ENCODE measurements around the gene ELL3.
"Not testable (repeated sequence)": the region's sequence is repeated elsewhere in the genome, so short reads cannot be mapped to it uniquely, and the experiment has no call there.

Gene ELL3

GRCh38 chr15:43808960-43809678, 32.4 kb upstream of the ELL3 start:
- Histone ChIP-seq H3K4me2 (ENCODE audit: insufficient read depth, low read length) (no peak overlapping the region), H3K36me3 (ENCODE audit: insufficient read depth, low read length) (peaks cover 92% of the 10 kb centered on the region), H3K9ac (ENCODE audit: low read depth, low read length) (no peak overlapping the region), H4K20me1 (ENCODE audit: insufficient read depth, low read length) (no peaks in the 10 kb centered on the region), H3K9me3 (ENCODE audit: insufficient read depth, low read length, severe bottlenecking) (no peaks in the 10 kb centered on the region), H3K4me1 (ENCODE audit: insufficient read depth, low read length) (no peaks in the 10 kb centered on the region), H3K4me3 (ENCODE audit: low read depth in 1 of 2, low read length in 2 of 2) (no peak overlapping the region), H2AFZ (ENCODE audit: low read depth, low read length) (no peak overlapping the region), H3K27me3 (ENCODE audit: insufficient read depth, low read length, poor library complexity) (no peaks in the 10 kb centered on the region), H3K79me2 (ENCODE audit: insufficient read depth, low read length) (no peaks in the 10 kb centered on the region), H3K27ac (ENCODE audit: low read length) (no peak overlapping the region)
- ATAC-seq (ENCODE audit: insufficient read depth, low read depth) (no peak), DNase-seq (no peak)
- TF ChIP-seq EZH2 (IDR thresholded peaks at IDR 0.05; ENCODE audit: borderline replicate concordance, low read depth, low read length, severe bottlenecking) = no peak
- no peak for TF ChIP-seq CTCF (IDR thresholded peaks at IDR 0.05; ENCODE audit: borderline replicate concordance, extremely low read depth, low read length, poor library complexity, severe bottlenecking)

GRCh38 chr15:43808435-43808950, 31.7 kb upstream of the ELL3 start:
- no peak for TF ChIP-seq CTCF (IDR thresholded peaks at IDR 0.05; ENCODE audit: borderline replicate concordance, extremely low read depth, low read length, poor library complexity, severe bottlenecking)
- no peak for TF ChIP-seq EZH2 (IDR thresholded peaks at IDR 0.05; ENCODE audit: borderline replicate concordance, low read depth, low read length, severe bottlenecking)
- Histone ChIP-seq H3K9me3 (ENCODE audit: insufficient read depth, low read length, severe bottlenecking) (no peaks in the 10 kb centered on the region), H3K36me3 (ENCODE audit: insufficient read depth, low read length) (peaks cover 87% of the 10 kb centered on the region), H3K9ac (ENCODE audit: low read depth, low read length) (no peak overlapping the region), H2AFZ (ENCODE audit: low read depth, low read length) (no peak overlapping the region), H3K4me3 (ENCODE audit: low read depth in 1 of 2, low read length in 2 of 2) (no peak overlapping the region), H3K27ac (ENCODE audit: low read length) (no peak overlapping the region), H4K20me1 (ENCODE audit: insufficient read depth, low read length) (no peaks in the 10 kb centered on the region), H3K4me1 (ENCODE audit: insufficient read depth, low read length) (no peaks in the 10 kb centered on the region), H3K27me3 (ENCODE audit: insufficient read depth, low read length, poor library complexity) (no peaks in the 10 kb centered on the region), H3K4me2 (ENCODE audit: insufficient read depth, low read length) (no peak overlapping the region), H3K79me2 (ENCODE audit: insufficient read depth, low read length) (no peaks in the 10 kb centered on the region)
- DNase-seq (no peak), ATAC-seq (ENCODE audit: insufficient read depth, low read depth) (no peak)

GRCh38 chr15:43802676-43803075, 25.9 kb upstream of the ELL3 start:
- H4K20me1 ChIP-seq (ENCODE audit: insufficient read depth, low read length); H3K9ac ChIP-seq (ENCODE audit: low read depth, low read length); H3K4me3 ChIP-seq (ENCODE audit: low read depth in 1 of 2, low read length in 2 of 2); H3K4me2 ChIP-seq (ENCODE audit: insufficient read depth, low read length); H3K9me3 ChIP-seq (ENCODE audit: insufficient read depth, low read length, severe bottlenecking); ATAC-seq (ENCODE audit: insufficient read depth, low read depth); H3K27ac ChIP-seq (ENCODE audit: low read length); DNase-seq; H2AFZ ChIP-seq (ENCODE audit: low read depth, low read length); H3K27me3 ChIP-seq (ENCODE audit: insufficient read depth, low read length, poor library complexity): not testable (repeated sequence)
- Histone ChIP-seq H3K4me1 (ENCODE audit: insufficient read depth, low read length) (peaks cover 20% of the 10 kb centered on the region), H3K79me2 (ENCODE audit: insufficient read depth, low read length) (peaks cover 21% of the 10 kb centered on the region), H3K36me3 (ENCODE audit: insufficient read depth, low read length) (peaks cover 71% of the 10 kb centered on the region)

GRCh38 chr15:43800286-43801141, 23.7 kb upstream of the ELL3 start, which contains the start of gene HYPK:
TSS of gene HYPK (plus strand) at chr15:43800599. CDS start at chr15:43800623, 24 bp downstream.
- H3K9me3 ChIP-seq (ENCODE audit: insufficient read depth, low read length, severe bottlenecking) = no peaks in the 10 kb centered on the region
- H3K27ac ChIP-seq (ENCODE audit: low read length) = peak within 1 kb of the TSS; percentile 96
- DNase-seq (peak; percentile 91), ATAC-seq (ENCODE audit: insufficient read depth, low read depth) (peak; percentile 96)
- H2AFZ ChIP-seq (ENCODE audit: low read depth, low read length) = peak within 1 kb of the TSS; percentile 94
- H3K79me2 ChIP-seq (ENCODE audit: insufficient read depth, low read length) = peaks cover 23% of the 10 kb centered on the region
- TF ChIP-seq CTCF (IDR thresholded peaks at IDR 0.05; ENCODE audit: borderline replicate concordance, extremely low read depth, low read length, poor library complexity, severe bottlenecking) (no peak), EZH2 (IDR thresholded peaks at IDR 0.05; ENCODE audit: borderline replicate concordance, low read depth, low read length, severe bottlenecking) (no peak)
- peak within 1 kb of the TSS; percentile 73 for H3K9ac ChIP-seq (ENCODE audit: low read depth, low read length)
- H3K4me2 ChIP-seq (ENCODE audit: insufficient read depth, low read length) = peak within 1 kb of the TSS; percentile 77
- peaks cover 21% of the 10 kb centered on the region for H3K4me1 ChIP-seq (ENCODE audit: insufficient read depth, low read length)
- H3K36me3 ChIP-seq (ENCODE audit: insufficient read depth, low read length) = peaks cover 70% of the 10 kb centered on the region
- peak within 1 kb of the TSS; percentile 67 to 88 for H3K4me3 ChIP-seq (ENCODE audit: low read depth in 1 of 2, low read length in 2 of 2)
- peaks cover 4% of the 10 kb centered on the region; the same call in 1 of the 2 replicates for H4K20me1 ChIP-seq (ENCODE audit: insufficient read depth, low read length)
- no peaks in the 10 kb centered on the region for H3K27me3 ChIP-seq (ENCODE audit: insufficient read depth, low read length, poor library complexity)
